HG03196 (cell line): ENCODE measurements around the gene XRN2.

Source experiments
- ATAC-seq: cut with Tn5 transposase; IDR thresholded peaks from one replicate; pipeline ENCODE4 v1.9.1; 2021; ENCODE audit not compliant: unreplicated experiment

Gene XRN2

GRCh38 chr20:21301940-21302663, 1.0 kb upstream of the XRN2 start:
- ATAC-seq, result no peak

- ATAC-seq, result no peak
Observed at GRCh38 chr20:21302664-21303060, 469 bp upstream of the XRN2 start.

- ATAC-seq, result no peak
Observed at GRCh38 chr20:21303872-21304586, 898 bp downstream of the XRN2 start.

- no peak for ATAC-seq
Observed at GRCh38 chr20:21308340-21308739, 5.2 kb downstream of the XRN2 start.

GRCh38 chr20:21309678-21310467, 6.7 kb downstream of the XRN2 start:
- ATAC-seq, result no peak

GRCh38 chr20:21312813-21313474, 9.8 kb downstream of the XRN2 start:
- no peak for ATAC-seq

- no peak for ATAC-seq
Observed at GRCh38 chr20:21315138-21315537, 12.0 kb downstream of the XRN2 start.

- ATAC-seq, result no peak
Observed at GRCh38 chr20:21322083-21322710, 19.1 kb downstream of the XRN2 start.

GRCh38 chr20:21322921-21323331, 19.8 kb downstream of the XRN2 start:
- no peak for ATAC-seq

- no peak for ATAC-seq
Observed at GRCh38 chr20:21323640-21324039, 20.5 kb downstream of the XRN2 start.

- no peak for ATAC-seq
Observed at GRCh38 chr20:21324126-21324525, 21.0 kb downstream of the XRN2 start.

GRCh38 chr20:21325296-21325695, 22.2 kb downstream of the XRN2 start:
- ATAC-seq, result no peak

- no peak for ATAC-seq
Observed at GRCh38 chr20:21326700-21327099, 23.6 kb downstream of the XRN2 start.

GRCh38 chr20:21336455-21337151, 33.5 kb downstream of the XRN2 start:
- no peak for ATAC-seq

GRCh38 chr20:21338291-21338690, 35.2 kb downstream of the XRN2 start:
- no peak for ATAC-seq

GRCh38 chr20:21339499-21339898, 36.4 kb downstream of the XRN2 start:
- no peak for ATAC-seq

- ATAC-seq, result no peak
Observed at GRCh38 chr20:21340991-21341697, 38.0 kb downstream of the XRN2 start.

GRCh38 chr20:21342656-21343345, 39.7 kb downstream of the XRN2 start:
- no peak for ATAC-seq
